Smooth muscle cell (in vitro differentiated cells): ENCODE results near the gene TNNC1. TPM values are rescaled to one million over a fixed set of nuclear protein-coding genes. Genes with fewer than 3 reads are reported as not detected.

Experiments
- DNase-seq: peaks from one replicate; lab custom pipeline; 2025; ENCODE audit not compliant: unreplicated experiment; lab: John Stamatoyannopoulos, UW
- H2AFZ ChIP-seq: fragments of 200-600 bp; sonication (generic); 2 replicates; pipeline ENCODE4 v1.6.0; 2016; ENCODE audit warnings: antibody characterized with exemption, low read depth, mild to moderate bottlenecking
- H3F3A ChIP-seq: fragments of 200-600 bp; sonication (generic); 2 replicates; pipeline ENCODE4 v1.6.0; 2017; ENCODE audit warnings: antibody characterized with exemption, low read depth
- H3K27ac ChIP-seq: fragments of 200-600 bp; sonication (generic); 2 replicates; pipeline ENCODE4 v1.5.1; 2016; ENCODE audit warnings: low read depth, mild to moderate bottlenecking
- H3K27me3 ChIP-seq: fragments of 200-600 bp; sonication (generic); 2 replicates; pipeline ENCODE4 v1.6.1; 2016; ENCODE audit warnings: low read depth, mild to moderate bottlenecking
- H3K36me3 ChIP-seq: fragments of 200-600 bp; sonication (generic); 2 replicates; pipeline ENCODE4 v1.5.1; 2016; ENCODE audit warnings: low read depth
- H3K4me1 ChIP-seq: fragments of 200-600 bp; sonication (generic); 2 replicates; pipeline ENCODE4 v1.5.1; 2016; ENCODE audit warnings: low read depth
- H3K4me2 ChIP-seq: fragments of 200-600 bp; sonication (generic); 2 replicates; pipeline ENCODE4 v1.6.0; 2016; ENCODE audit warnings: mild to moderate bottlenecking
- H3K4me3 ChIP-seq: fragments of 200-600 bp; sonication (generic); 2 replicates; pipeline ENCODE4 v1.5.1; 2016; ENCODE audit warnings: mild to moderate bottlenecking
- H3K79me2 ChIP-seq: fragments of 200-600 bp; sonication (generic); 2 replicates; pipeline ENCODE4 v1.6.0; 2016; ENCODE audit warnings: low read depth, mild to moderate bottlenecking
- H3K9ac ChIP-seq: fragments of 200-600 bp; sonication (generic); 2 replicates; pipeline ENCODE4 v1.6.0; 2016; ENCODE audit warnings: low read depth
- H3K9me3 ChIP-seq: fragments of 200-600 bp; sonication (generic); replicated peaks from 2 replicates; pipeline ENCODE4 v1.5.1; 2016; ENCODE audit warnings: low read depth
- H4K20me1 ChIP-seq: fragments of 200-600 bp; sonication (generic); 2 replicates; pipeline ENCODE4 v1.6.0; 2016; ENCODE audit warnings: low read depth
- CTCF ChIP-seq: fragments of 200-600 bp; sonication (generic); IDR thresholded peaks from 2 replicates; pipeline ENCODE4 v1.5.1; 2017; ENCODE audit warnings: borderline replicate concordance, mild to moderate bottlenecking, antibody characterized with exemption; ENCODE audit not compliant: insufficient read depth, poor library complexity, severe bottlenecking
- WGBS: methylation state at CpG from one replicate; pipeline ENCODE4 v1.1.7; 2016; ENCODE audit warnings: low lambda C conversion rate; 5-methylcytosine and 5-hydroxymethylcytosine counted together
- polyA plus RNA-seq: library from polyadenylated mRNA; unstranded; fragments of >200 nt; fragmentation: Nextera tagmentation; extraction: Ambion mirVana; gene quantifications from 2 replicates; pipeline ENCODE4 v1.2.1, GENCODE V29; 2016
- total RNA-seq: library from RNA; depleted of rRNA; stranded (reverse); fragments of >200 nt; gene quantifications from 2 replicates; pipeline ENCODE4 v1.2.3, GENCODE V29; 2014

The TNNC1 gene
- total and polyA plus RNA-seq, 2 experiments from 2014 or later = 5.1 to 5.9 TPM

DNA sequence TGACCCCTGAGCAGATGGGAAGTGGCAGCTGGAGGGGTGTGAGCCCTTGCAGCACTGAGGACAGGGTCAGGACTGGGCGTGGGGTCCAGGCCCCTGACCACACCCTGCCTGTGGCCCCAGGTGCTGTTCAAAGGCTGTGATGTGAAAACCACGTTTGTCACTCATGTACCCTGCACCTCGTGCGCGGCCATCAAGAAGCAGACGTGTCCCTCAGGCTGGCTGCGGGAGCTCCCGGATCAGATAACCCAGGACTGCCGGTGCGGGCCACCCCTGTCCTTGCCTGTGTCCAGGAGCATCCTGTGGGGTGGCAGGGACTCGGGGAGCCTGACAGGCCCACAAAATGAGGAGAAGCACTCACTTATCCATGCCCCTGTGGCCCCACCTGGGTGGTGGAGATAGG is 47.2 kb upstream of the TNNC1 start:
- Histone ChIP-seq H3K9me3 (no peaks in the 10 kb centered on the region), H3K79me2 (no peaks in the 10 kb centered on the region), H3K9ac (no peak overlapping the region), H3F3A (no peaks in the 10 kb centered on the region), H4K20me1 (no peaks in the 10 kb centered on the region), H3K4me3 (no peak overlapping the region), H2AFZ (no peak overlapping the region), H3K36me3 (no peaks in the 10 kb centered on the region), H3K4me1 (no peaks in the 10 kb centered on the region), H3K27me3 (no peaks in the 10 kb centered on the region), H3K4me2 (no peak overlapping the region), H3K27ac (no peak overlapping the region)
- no peak for TF ChIP-seq CTCF
- no peak for DNase-seq
- 97% methylated on average over 11 of the region's 11 CpGs for WGBS

DNA sequence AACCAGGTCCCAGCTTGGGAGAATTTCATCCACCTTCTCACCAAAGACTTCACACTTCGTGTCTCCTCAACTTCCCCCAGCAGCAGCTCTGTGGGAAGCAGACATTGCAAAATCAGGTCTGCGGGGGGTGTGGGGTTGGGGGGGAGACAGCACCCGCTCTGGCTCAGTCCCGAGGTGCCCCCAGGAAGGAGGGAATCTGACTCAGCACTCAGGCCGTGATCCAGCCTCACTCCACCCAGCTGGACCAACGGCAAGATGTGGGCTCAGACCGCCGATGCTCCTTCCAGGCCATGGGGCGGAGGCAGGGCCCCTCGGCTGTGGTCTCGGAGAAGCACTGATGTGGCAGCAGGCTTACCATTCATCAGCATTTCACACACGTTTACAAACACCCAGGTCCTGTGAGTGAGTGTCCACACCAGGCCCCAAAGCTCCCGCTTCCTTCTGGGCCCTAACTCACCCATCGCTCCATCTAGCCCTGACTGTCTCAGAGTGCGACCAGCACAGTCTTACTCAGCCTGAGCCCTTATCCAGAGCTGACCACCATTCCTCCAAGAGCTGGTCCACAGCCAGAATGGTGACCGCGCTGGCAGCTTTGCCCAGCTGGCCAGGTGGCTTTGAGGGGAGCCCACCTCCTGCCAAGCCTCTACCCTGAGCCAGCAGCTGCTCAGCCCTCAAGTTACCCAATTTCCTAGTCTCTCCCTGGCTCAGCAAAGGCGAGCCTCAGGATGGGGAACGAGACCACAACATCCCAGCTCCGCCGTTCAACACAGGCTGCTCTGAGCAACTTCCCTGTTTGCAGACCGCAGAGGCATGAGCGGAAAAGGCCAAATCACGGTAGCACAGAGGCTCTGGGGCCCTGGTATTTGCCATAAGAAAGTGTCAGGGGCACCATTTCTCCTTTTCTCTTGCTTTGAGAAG is 44.6 kb upstream of the TNNC1 start:
- Histone ChIP-seq H3K9ac (no peak overlapping the region), H4K20me1 (no peaks in the 10 kb centered on the region), H3K9me3 (no peaks in the 10 kb centered on the region), H2AFZ (no peak overlapping the region), H3K27me3 (no peaks in the 10 kb centered on the region), H3K79me2 (no peaks in the 10 kb centered on the region), H3K4me3 (no peak overlapping the region), H3K27ac (no peak overlapping the region), H3K4me1 (no peaks in the 10 kb centered on the region), H3F3A (no peaks in the 10 kb centered on the region), H3K36me3 (no peaks in the 10 kb centered on the region), H3K4me2 (no peak overlapping the region)
- TF ChIP-seq CTCF = no peak
- 80% methylated on average over 24 of the region's 24 CpGs for WGBS
- DNase-seq = no peak

- H3K4me2 ChIP-seq = no peak overlapping the region
- DNase-seq = no peak
- H3K27me3 ChIP-seq = no peaks in the 10 kb centered on the region
- H3K4me1 ChIP-seq = no peaks in the 10 kb centered on the region
- no peaks in the 10 kb centered on the region for H3K79me2 ChIP-seq
- H4K20me1 ChIP-seq = peaks cover 14% of the 10 kb centered on the region
- WGBS = 71% methylated on average over 16 of the region's 16 CpGs
- H3K27ac ChIP-seq = no peak overlapping the region
- H2AFZ ChIP-seq = no peak overlapping the region
- no peak for TF ChIP-seq CTCF
- H3K4me3 ChIP-seq = no peak overlapping the region
- H3K9me3 ChIP-seq = no peaks in the 10 kb centered on the region
- H3K9ac ChIP-seq = no peak overlapping the region
- no peaks in the 10 kb centered on the region for H3F3A ChIP-seq
- no peaks in the 10 kb centered on the region for H3K36me3 ChIP-seq
These were observed 42.1 kb upstream of the TNNC1 start for GRCh38 chr3:52495777-52496602.
